Measurements from ENCODE around the gene FRRS1. TPM values are rescaled to one million over a fixed set of nuclear protein-coding genes. Genes with fewer than 3 reads are reported as not detected.
A peak's percentile ranks its signal among the peaks of the same experiment; 100 is the strongest.

Gene FRRS1
- total and polyA plus RNA-seq, 10 of the 15 experiments (the other 5 are each of a cell fraction or from before 2014, with no cell fraction given), result 0.13 to 18.9 (median 8.0) TPM

- TF ChIP-seq PKNOX1 (IDR thresholded peaks at IDR 0.05) (peak; percentile 72; the same call in 1 of the 2 replicates), NFYB (IDR thresholded peaks at IDR 0.05; ENCODE audit: insufficient read depth, low read depth, low read length) (no peak), SIX5 (IDR thresholded peaks at IDR 0.05; ENCODE audit: low read depth, low read length, severe bottlenecking) (no peak), BCL11A (IDR thresholded peaks at IDR 0.05; ENCODE audit: low read depth, low read length) (peak; percentile 30; the same call in 1 of the 2 replicates), ETV6 (conservative IDR thresholded peaks at IDR 0.05 in 1 of 2, IDR thresholded peaks at IDR 0.05 in 1 of 2; ENCODE audit: borderline replicate concordance in 1 of 2, low read depth in 1 of 2) (no peak), MEF2B (IDR thresholded peaks at IDR 0.05; ENCODE audit: partially characterized antibody, poor library complexity, severe bottlenecking) (peak; percentile 45), EED (IDR thresholded peaks at IDR 0.05; ENCODE audit: low read depth) (peak; percentile 50; the same call in 1 of the 2 replicates), RUNX3 (IDR thresholded peaks at IDR 0.05; ENCODE audit: low read length) (peak; percentile 93), EP300 (IDR thresholded peaks at IDR 0.05; ENCODE audit: borderline replicate concordance in 1 of 2, control insufficient read depth in 1 of 2, low read depth in 2 of 2, low read length in 2 of 2) (no peak), IRF4 (IDR thresholded peaks at IDR 0.05; ENCODE audit: low read depth, low read length) (no peak), USF2 (IDR thresholded peaks at IDR 0.05; ENCODE audit: borderline replicate concordance, low read depth, low read length) (no peak), USF1 (IDR thresholded peaks at IDR 0.05; ENCODE audit: borderline replicate concordance, extremely low read length, insufficient read depth, low read depth, low read length) (no peak)
Observed at GRCh38 chr1:99749504-99750347, 16.7 kb downstream of the FRRS1 start (continued).
